ENCODE data around the gene ATP13A2.

GRCh38 chr1:17060306-17060749, 48.6 kb upstream of the ATP13A2 start:
- TF ChIP-seq POLR2A (IDR thresholded peaks at IDR 0.05) (no peak), CTCF (IDR thresholded peaks at IDR 0.05) (no peak)
